Right atrium auricular region (tissue), 2 donors: ENCODE measurements around the gene LMBR1. TPM values are rescaled to one million over a fixed set of nuclear protein-coding genes. Genes with fewer than 3 reads are reported as not detected.

ENCODE experiments used
- DNase-seq: peaks from one replicate; pipeline ENCODE4 v3.0.0-alpha.2; 2019; ENCODE audit warnings: low spot score
- H3K27ac ChIP-seq, 2 donors: fragments of 200-600 bp; sonication (generic); 1 replicate in 1 of 2; 2 replicates in 1 of 2; pipeline ENCODE4 v1.5.1; 2016 to 2019
- H3K27me3 ChIP-seq, 2 donors: fragments of 200-600 bp; sonication (generic); one replicate each; pipeline versions ENCODE4 v1.5.1 to v1.6.0; 2017 to 2019
- H3K36me3 ChIP-seq: fragments of 200-600 bp; sonication (generic); one replicate; pipeline ENCODE4 v1.5.1; 2016
- H3K4me1 ChIP-seq, 2 donors: fragments of 200-600 bp; sonication (generic); one replicate each; pipeline versions ENCODE4 v1.5.1 to v1.6.0; 2017 to 2019
- H3K4me3 ChIP-seq, 2 donors: fragments of 200-600 bp; sonication (generic); 1 replicate in 1 of 2; 2 replicates in 1 of 2; pipeline ENCODE4 v1.5.1; 2017 to 2019; ENCODE audit warnings: mild to moderate bottlenecking in 1 of 2, moderate library complexity in 1 of 2
- H3K9me3 ChIP-seq, 2 donors: fragments of 200-600 bp; sonication (generic); one replicate each; pipeline ENCODE4 v1.5.1; 2019
- CTCF ChIP-seq, 2 donors: fragments of 200-600 bp; sonication (generic); IDR thresholded peaks; one replicate each; pipeline ENCODE4 v1.5.1; 2019; ENCODE audit warnings: antibody characterized with exemption in 2 of 2
- total RNA-seq, 2 donors: library from RNA; depleted of rRNA; stranded (reverse); fragments of >200 nt; gene quantifications; one replicate each; pipeline ENCODE4 v1.1.0, GENCODE V29; 2016

Gene LMBR1
- total RNA-seq, 2 donors from 2014 or later, result 32.4 to 33.7 TPM

GRCh38 chr7:156656598-156656997, 236.4 kb downstream of the LMBR1 start:
- Histone ChIP-seq H3K9me3 (no peaks in the 10 kb centered on the region), H3K36me3 (no peaks in the 10 kb centered on the region), H3K4me1 (no peaks in the 10 kb centered on the region), H3K27ac (no peak overlapping the region), H3K27me3 (no peaks in the 10 kb centered on the region), H3K4me3 (no peak overlapping the region)
- no peak for TF ChIP-seq CTCF (IDR thresholded peaks at IDR 0.05)
- no peak for DNase-seq

- H3K4me1 ChIP-seq, result no peaks in the 10 kb centered on the region
- H3K4me3 ChIP-seq, result no peak overlapping the region
- H3K9me3 ChIP-seq, result no peaks in the 10 kb centered on the region
- H3K36me3 ChIP-seq, result no peaks in the 10 kb centered on the region
- no peak for TF ChIP-seq CTCF (IDR thresholded peaks at IDR 0.05)
- no peaks in the 10 kb centered on the region for H3K27me3 ChIP-seq
- DNase-seq, result no peak
- H3K27ac ChIP-seq, result no peak overlapping the region
Measured at GRCh38 chr7:156655983-156656382, 237.0 kb downstream of the LMBR1 start.

- no peak for TF ChIP-seq CTCF (IDR thresholded peaks at IDR 0.05)
- no peak for DNase-seq
- Histone ChIP-seq H3K27ac (no peak overlapping the region), H3K4me3 (no peak overlapping the region), H3K4me1 (no peaks in the 10 kb centered on the region), H3K27me3 (no peaks in the 10 kb centered on the region), H3K9me3 (no peaks in the 10 kb centered on the region), H3K36me3 (no peaks in the 10 kb centered on the region)
Measured at GRCh38 chr7:156655251-156655650, 237.7 kb downstream of the LMBR1 start.

GRCh38 chr7:156654511-156655234, 238.3 kb downstream of the LMBR1 start:
- Histone ChIP-seq H3K4me1 (no peaks in the 10 kb centered on the region), H3K9me3 (no peaks in the 10 kb centered on the region), H3K36me3 (no peaks in the 10 kb centered on the region), H3K27ac (no peak overlapping the region), H3K27me3 (no peaks in the 10 kb centered on the region), H3K4me3 (no peak overlapping the region)
- no peak for TF ChIP-seq CTCF (IDR thresholded peaks at IDR 0.05)
- no peak for DNase-seq

- Histone ChIP-seq H3K4me1 (no peaks in the 10 kb centered on the region), H3K4me3 (no peak overlapping the region), H3K27ac (no peak overlapping the region), H3K9me3 (no peaks in the 10 kb centered on the region), H3K27me3 (no peaks in the 10 kb centered on the region), H3K36me3 (no peaks in the 10 kb centered on the region)
- DNase-seq, result no peak
- no peak for TF ChIP-seq CTCF (IDR thresholded peaks at IDR 0.05)
Measured at GRCh38 chr7:156652886-156653568, 240.0 kb downstream of the LMBR1 start.
